Neural cell (in vitro differentiated cells): Measurements from ENCODE around the gene IMMP1L.

Source experiments
- EP300 ChIP-seq: fragments of 450-650 bp; conservative IDR thresholded peaks from 2 replicates; pipeline ENCODE4 v1.6.1; 2014; ENCODE audit warnings: antibody characterized with exemption, mild to moderate bottlenecking, moderate library complexity; ENCODE audit not compliant: poor library complexity, severe bottlenecking
- EZH2 ChIP-seq: fragments of 200-600, 300-800 bp; shearing (Covaris generic), sonication (generic); IDR thresholded peaks from 2 replicates; pipeline ENCODE4 v1.6.1; 2014; ENCODE audit warnings: antibody characterized with exemption, low read length, borderline replicate concordance, mild to moderate bottlenecking; ENCODE audit not compliant: insufficient read depth, poor library complexity, severe bottlenecking
- POLR2AphosphoS5 ChIP-seq: IDR thresholded peaks from 2 replicates; pipeline ENCODE4 v1.6.1; 2012
- RAD21 ChIP-seq: fragments of 450-650 bp; conservative IDR thresholded peaks from 2 replicates; pipeline ENCODE4 v1.6.1; 2014; ENCODE audit warnings: antibody characterized with exemption, mild to moderate bottlenecking, moderate library complexity
- SMC3 ChIP-seq: fragments of 450-650 bp; conservative IDR thresholded peaks from 2 replicates; pipeline ENCODE4 v1.6.1; 2014; ENCODE audit warnings: antibody characterized with exemption, mild to moderate bottlenecking, moderate library complexity; ENCODE audit not compliant: poor library complexity
- TAF1 ChIP-seq: IDR thresholded peaks from 2 replicates; pipeline ENCODE4 v1.6.1; 2012; ENCODE audit warnings: low read depth
- TF ChIP-seq, protein P1 (sequence below): fragments of 450-650 bp; IDR thresholded peaks from 2 replicates; pipeline ENCODE4 v1.5.1; 2014; ENCODE audit warnings: antibody characterized with exemption, mild to moderate bottlenecking, moderate library complexity; ENCODE audit not compliant: poor library complexity, severe bottlenecking

DNA sequence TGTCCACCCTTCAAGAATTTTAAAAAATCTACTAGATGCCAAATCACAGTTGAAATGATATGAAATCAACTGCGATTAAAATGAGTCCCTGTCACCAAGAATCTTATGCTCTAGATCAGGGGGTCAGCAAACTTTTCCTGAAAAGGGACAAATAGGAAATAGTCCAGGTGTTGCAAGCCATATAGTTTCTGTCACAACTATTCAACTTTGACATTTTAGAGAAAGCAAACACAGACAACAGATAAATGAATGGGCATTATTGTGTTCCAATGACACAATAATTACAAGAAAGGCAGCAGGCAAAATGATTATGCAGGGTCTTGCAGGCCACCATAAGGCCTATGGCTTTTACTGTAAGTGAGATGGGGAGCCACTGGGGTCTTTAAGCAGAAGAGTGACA lies 58.6 kb downstream of the IMMP1L start:
- TF ChIP-seq, protein P1, sequence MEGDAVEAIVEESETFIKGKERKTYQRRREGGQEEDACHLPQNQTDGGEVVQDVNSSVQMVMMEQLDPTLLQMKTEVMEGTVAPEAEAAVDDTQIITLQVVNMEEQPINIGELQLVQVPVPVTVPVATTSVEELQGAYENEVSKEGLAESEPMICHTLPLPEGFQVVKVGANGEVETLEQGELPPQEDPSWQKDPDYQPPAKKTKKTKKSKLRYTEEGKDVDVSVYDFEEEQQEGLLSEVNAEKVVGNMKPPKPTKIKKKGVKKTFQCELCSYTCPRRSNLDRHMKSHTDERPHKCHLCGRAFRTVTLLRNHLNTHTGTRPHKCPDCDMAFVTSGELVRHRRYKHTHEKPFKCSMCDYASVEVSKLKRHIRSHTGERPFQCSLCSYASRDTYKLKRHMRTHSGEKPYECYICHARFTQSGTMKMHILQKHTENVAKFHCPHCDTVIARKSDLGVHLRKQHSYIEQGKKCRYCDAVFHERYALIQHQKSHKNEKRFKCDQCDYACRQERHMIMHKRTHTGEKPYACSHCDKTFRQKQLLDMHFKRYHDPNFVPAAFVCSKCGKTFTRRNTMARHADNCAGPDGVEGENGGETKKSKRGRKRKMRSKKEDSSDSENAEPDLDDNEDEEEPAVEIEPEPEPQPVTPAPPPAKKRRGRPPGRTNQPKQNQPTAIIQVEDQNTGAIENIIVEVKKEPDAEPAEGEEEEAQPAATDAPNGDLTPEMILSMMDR: no peak
- TF ChIP-seq POLR2AphosphoS5 (no peak), EZH2 (no peak), TAF1 (no peak), RAD21 (no peak), SMC3 (no peak), EP300 (no peak)
